ENCODE data around the gene MYO15A.

GRCh38 chr17:18084256-18084655 is 24.3 kb upstream of the MYO15A start:
- TF ChIP-seq GATA3 (IDR thresholded peaks at IDR 0.05; ENCODE audit: low read depth, low read length) (no peak), GATA2 (IDR thresholded peaks at IDR 0.05; ENCODE audit: low read depth, low read length) (no peak)

All from SH-SY5Y (cell line).